ENCODE results near the gene GLRA3.

GLRA3 gene

GRCh38 chr4:174591243-174592021 is 237.6 kb downstream of the GLRA3 start:
- no peak for DNase-seq

GRCh38 chr4:174590336-174590735 is 238.7 kb downstream of the GLRA3 start:
- no peak for DNase-seq
